LNCAP (cell line): ENCODE data around the gene MYOC.

Experiments
- TF ChIP-seq, protein P1 (sequence below): fragments of 450-650 bp; IDR thresholded peaks from 2 replicates; pipeline ENCODE4 v1.5.1; 2017; ENCODE audit warnings: mild to moderate bottlenecking

Gene MYOC

DNA sequence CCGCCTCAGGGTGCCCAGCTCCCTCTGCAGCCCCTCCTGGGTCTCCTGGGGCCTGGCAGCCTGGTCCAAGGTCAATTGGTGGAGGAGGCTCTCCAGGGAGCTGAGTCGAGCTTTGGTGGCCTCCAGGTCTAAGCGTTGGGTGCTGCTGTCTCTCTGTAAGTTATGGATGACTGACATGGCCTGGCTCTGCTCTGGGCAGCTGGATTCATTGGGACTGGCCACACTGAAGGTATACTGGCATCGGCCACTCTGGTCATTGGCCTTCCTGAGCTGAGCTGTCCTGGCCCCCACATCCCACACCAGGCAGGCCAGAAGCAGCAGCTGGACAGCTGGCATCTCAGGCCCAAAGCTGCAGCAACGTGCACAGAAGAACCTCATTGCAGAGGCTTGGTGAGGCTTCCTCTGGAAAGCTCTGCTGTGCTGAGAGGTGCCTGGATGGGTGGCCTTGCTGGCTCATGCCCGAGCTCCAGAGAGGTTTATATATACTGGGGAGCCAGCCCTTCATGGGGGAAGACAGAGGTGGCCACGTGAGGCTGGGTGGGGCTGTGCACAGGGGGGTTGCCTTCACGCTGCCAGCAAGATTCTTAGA is at the start of gene MYOC:
TSS of gene MYOC (minus strand) at position 455 of the 589 bp plus-strand sequence. CDS start at position 378, 77 bp downstream.
- TF ChIP-seq, protein P1, sequence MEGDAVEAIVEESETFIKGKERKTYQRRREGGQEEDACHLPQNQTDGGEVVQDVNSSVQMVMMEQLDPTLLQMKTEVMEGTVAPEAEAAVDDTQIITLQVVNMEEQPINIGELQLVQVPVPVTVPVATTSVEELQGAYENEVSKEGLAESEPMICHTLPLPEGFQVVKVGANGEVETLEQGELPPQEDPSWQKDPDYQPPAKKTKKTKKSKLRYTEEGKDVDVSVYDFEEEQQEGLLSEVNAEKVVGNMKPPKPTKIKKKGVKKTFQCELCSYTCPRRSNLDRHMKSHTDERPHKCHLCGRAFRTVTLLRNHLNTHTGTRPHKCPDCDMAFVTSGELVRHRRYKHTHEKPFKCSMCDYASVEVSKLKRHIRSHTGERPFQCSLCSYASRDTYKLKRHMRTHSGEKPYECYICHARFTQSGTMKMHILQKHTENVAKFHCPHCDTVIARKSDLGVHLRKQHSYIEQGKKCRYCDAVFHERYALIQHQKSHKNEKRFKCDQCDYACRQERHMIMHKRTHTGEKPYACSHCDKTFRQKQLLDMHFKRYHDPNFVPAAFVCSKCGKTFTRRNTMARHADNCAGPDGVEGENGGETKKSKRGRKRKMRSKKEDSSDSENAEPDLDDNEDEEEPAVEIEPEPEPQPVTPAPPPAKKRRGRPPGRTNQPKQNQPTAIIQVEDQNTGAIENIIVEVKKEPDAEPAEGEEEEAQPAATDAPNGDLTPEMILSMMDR: no peak

DNA sequence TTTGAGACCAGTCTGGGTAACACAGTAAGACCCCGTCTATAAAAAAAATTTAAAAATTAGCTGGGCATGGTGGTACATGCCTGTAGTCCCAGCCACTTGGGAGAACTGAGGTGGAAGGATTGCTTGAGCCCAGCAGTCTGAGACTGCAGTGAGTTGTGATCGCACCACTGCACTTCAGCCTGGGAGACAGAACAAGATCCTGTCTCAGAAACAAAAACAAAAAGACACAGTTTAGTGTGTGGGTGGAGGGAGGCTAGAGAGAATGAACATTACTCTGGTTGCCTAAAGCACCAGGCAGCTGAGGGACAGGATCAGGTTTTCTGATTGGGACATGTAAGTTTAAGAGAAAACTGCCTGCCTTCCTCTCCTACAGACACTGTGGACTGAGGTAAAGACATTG is 47.0 kb upstream of the MYOC start:
- TF ChIP-seq, protein P1: no peak

DNA sequence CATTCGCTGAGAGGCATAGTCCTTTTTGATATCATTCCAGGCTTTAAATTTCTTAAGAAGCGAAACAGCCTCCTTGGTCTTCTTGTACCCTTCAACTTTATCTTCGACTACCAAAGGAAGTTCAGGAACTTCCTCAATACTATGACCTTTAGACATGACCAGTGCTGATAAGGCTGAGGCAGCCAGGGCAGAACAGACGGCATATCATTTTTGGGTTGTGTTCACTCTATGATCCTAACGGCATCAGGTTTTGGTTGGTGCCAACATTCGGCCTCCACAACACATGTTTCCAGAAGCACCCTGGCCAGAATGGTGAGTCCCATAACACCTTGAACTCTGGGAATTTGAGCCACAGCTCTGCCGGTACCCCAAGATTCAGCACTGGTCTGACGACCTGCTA is 31.4 kb upstream of the MYOC start:
- TF ChIP-seq, protein P1: no peak

DNA sequence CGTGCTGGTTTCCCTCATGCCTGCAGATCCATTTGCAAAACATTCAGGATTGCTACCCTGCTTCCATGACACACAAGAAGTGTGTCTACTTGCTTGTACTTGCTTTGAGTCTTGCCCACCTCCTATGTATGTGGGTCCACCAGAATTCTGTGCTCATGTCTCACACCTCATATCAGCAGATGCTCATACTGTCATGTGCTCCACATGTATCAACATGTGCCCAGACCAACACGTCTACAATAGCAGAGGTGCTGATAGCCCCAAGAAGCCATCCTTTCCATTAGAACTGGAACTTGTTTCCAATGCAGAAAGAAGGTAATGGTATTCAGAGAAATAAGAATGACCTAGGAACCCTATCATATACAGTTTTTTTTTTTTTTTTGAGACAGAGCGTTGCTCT is 27.9 kb upstream of the MYOC start:
- TF ChIP-seq, protein P1: no peak

DNA sequence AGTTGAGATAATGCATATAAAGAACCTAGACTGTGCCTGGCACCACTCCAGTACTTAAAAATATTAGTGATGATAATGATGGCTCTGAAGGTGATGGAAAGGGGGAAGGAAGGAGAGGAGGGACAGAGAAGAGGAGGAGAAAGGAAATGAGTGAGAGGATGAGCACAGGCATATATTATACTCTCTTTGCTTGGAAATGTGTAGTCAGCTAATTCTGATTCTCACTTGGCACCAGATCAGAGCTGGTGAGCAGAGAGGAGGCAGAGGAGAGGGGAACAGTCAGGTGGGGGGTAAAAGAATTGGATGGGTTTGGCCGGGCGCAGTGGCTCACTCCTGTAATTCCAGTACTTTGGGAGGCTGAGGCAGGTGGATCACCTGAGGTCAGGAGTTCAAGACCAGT is 24.3 kb upstream of the MYOC start:
- TF ChIP-seq, protein P1: no peak

DNA sequence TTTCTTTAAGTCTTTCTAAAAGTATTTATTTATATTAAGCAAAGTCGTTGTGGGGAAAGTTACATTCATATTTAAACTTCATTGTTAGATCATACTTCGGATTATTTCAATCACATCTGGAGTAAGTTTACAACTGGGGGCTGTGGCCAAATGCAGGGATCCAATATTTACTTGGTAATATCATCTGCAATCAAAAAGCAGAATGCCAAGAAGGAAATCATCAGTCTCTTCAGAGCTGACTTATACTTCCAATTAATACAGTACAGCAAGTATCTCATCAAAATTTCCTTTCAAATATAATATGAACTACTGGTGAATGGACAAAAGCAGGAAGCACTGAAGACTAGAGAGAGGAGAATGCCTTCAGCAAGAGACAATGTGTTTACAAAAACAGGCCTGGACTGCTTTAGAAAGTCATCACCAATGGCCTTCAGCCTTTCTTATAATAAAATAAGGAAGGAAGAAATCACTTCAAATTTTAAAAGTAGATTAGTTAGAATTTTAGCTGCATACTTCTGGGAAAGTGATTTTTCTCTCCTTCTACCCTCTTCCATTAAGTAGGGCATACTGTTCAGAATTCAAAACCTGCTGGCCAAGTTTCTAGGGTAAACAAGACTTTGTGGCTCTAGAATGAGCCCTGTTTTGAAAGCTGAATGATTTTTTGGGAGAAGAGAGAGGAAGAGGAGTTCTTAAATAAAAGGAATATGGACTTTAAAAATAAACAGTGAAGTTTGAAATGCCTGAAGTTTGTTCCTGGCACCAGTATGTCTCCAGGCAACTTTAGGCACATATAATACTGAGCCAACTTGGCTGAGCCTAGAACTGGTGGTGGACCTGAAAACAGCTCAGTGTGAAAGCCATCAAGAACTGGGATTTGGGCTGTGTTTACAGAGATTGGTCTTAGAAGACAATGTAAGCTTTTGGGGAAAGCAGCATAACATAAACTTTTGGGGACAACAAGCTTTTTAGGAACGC is 22.2 kb upstream of the MYOC start:
- TF ChIP-seq, protein P1: no peak

DNA sequence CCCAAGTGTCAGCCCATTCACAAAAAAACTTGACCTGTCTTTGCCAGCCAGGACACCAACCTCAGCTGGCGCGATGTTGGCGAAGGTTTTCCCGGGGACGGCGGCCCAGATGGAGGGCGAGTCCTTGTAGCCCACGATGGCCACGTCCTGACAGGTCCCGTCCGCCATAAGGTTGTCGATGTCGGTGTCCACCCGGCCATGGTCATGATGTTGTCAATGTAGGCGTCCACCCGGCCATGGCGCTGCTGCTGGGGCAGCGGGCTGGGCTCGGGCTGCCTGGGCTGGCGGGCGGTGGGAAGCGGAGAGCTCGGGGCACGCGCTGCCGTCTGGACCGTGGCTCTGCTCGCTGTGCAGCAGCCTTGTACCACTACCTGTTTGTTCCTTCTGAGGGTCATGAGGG is 18.3 kb upstream of the MYOC start:
- TF ChIP-seq, protein P1: no peak
